Measurements from ENCODE around the gene TMEM253.
A peak's percentile ranks its signal among the peaks of the same experiment; 100 is the strongest.

Gene TMEM253

GRCh38 chr14:21071225-21072030 is 29.4 kb upstream of the TMEM253 start:
- DNase-seq, result peak; percentile 96

DNA sequence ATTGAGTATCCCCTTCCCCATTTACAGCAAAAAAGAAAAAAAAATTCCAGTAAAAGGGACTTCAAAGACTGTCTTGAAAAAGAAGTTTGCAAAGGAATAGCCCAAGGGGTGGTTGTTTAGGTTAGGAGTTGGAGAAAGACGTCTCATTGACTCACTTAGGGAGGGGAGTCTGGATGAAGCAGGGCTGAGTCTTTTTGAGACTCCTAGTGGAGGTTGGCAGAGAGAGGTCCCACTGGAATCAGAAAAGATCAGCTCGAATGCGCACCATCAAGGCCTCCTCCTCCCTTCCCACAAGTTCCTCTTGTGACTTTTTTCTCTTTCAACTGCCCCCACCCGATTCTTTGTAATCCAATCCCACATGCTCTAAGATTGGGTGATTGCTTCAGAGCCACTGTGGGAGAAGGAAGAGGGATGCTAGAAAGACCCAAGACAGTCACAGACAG is 28.8 kb upstream of the TMEM253 start:
- no peak for DNase-seq

DNA sequence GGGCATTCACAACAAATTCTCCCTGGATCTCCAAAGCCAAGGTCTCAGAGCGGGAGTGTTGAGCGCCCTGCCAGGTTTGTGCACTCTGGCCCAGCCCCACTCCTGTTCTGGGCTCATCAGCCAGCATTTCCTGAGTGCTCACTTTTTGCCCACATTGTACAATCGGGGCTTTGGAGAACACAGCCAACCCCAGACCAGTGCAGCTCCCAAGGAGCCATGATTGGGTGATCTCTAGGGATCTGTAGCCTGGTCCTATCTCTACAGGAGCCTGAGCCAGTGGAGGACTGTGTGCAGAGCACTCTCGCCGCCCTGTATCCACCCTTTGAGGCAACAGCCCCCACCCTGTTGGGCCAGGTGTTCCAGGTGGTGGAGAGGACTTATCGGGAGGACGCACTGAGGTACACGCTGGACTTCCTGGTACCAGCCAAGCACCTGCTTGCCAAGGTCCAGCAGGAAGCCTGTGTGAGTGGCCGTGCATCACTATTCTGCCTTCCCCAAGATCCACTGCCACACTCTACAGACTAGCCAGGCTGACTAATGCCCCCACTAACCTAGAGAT is 28.0 kb upstream of the TMEM253 start:
- DNase-seq, result no peak

DNA sequence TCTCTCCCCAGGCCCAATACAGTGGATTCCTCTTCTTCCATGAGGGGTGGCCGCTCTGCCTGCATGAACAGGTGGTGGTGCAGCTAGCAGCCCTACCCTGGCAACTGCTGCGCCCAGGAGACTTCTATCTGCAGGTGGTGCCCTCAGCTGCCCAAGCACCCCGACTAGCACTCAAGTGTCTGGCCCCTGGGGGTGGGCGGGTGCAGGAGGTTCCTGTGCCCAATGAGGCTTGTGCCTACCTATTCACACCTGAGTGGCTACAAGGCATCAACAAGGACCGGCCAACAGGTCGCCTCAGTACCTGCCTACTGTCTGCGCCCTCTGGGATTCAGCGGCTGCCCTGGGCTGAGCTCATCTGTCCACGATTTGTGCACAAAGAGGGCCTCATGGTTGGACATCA is 26.9 kb upstream of the TMEM253 start:
- no peak for DNase-seq

- no peak for DNase-seq
Observed at GRCh38 chr14:21074398-21075272, 26.2 kb upstream of the TMEM253 start.

DNA sequence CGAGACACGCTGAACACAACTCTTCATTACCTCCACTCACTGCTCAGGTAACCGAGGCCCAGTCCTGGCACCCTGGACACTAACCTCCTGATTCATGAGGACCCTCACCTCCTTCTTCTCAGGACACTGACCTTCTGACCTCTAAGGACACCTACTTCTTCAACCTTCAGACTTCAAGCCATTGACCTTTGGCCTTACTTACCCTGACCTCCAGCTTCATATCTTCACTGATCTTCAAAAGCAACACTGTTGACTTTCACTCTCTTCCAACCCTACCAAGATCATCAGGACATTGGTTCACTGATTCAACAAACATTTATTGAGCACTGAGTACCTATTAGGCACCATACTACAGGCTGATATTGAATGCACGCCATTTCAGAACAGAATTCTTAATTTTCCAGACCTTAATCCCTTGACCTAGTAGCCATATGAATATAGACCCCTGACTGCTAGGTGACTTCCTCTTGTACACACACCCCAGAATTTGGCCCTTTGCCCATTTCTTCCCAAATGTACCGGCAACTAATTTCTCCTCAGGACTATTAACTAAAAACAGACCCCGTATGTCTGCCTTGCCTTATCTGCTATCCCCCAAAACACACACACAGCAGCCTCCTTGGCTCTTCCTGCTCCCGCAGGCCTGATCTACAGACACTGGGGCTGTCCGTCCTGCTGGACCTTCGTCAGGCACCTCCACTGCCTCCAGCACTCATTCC is 25.0 kb upstream of the TMEM253 start:
- DNase-seq, result peak; percentile 26

DNA sequence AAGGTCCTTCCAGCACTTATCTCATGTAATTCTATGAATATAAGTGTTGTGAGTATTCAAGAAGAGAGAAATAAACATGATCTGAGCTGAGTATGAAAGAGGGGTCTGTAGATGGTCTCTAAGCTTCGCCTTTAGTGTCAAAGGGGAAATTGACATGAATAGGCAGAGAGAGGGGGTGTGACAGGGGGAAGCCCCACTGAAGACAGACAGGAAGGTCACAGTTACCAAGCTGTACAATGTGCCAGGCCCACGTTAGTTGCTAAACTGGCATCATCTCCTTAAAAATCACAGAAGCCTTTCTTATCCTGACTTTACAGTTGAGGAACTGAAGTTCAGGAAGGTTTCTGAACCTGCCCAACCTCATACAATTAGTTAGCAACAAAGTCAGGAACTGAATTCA is 23.2 kb upstream of the TMEM253 start:
- DNase-seq, result no peak

DNA sequence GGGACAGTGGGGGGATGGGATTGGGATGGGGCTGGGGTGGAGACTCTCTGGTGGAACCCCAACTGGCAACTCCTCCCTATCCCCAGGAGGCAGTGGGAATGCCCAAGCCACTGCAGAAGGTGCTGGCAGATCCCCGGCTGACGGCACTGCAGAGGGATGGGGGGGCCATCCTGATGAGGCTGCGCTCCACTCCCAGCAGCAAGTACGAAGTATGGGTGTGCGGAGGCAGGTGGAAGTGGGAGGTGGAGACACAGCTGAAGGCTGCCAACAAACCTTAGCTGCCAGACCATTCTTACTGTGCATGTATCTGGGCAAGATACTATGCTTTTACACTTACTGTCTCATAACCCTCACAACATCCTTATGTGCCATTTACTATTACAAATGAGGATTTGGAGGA is 22.6 kb upstream of the TMEM253 start:
- DNase-seq, result no peak

DNA sequence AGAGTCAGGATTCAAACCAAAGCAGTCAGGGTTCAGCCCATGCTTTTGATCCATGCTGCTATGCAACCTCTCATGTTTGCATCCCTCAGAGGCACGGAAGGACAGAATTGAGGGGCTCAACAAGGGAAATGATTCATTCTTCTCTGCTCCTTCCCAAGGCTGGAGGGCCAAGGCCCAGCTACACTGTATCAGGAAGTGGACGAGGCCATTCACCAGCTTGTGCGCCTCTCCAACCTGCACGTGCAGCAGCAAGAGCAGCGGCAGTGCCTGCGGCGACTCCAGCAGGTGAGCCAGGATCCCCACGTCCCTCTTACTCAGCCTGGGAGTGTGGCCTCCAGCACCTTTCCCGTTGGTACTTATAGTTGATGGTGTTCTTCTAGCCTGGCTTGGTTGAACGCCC is 22.1 kb upstream of the TMEM253 start:
- DNase-seq, result no peak

DNA sequence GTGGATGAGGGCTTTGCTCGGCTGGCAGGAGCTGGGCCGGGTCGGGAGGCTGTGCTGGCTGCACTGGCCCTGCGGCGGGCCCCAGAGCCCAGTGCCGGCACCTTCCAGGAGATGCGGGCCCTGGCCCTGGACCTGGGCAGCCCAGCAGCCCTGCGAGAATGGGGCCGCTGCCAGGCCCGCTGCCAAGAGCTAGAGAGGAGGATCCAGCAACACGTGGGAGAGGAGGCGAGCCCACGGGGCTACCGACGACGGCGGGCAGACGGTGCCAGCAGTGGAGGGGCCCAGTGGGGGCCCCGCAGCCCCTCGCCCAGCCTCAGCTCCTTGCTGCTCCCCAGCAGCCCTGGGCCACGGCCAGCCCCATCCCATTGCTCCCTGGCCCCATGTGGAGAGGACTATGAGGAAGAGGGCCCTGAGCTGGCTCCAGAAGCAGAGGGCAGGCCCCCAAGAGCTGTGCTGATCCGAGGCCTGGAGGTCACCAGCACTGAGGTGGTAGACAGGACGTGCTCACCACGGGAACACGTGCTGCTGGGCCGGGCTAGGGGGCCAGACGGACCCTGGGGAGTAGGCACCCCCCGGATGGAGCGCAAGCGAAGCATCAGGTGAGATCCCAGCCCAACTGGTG is 19.2 kb upstream of the TMEM253 start:
- no peak for DNase-seq

GRCh38 chr14:21083565-21084325 is 17.1 kb upstream of the TMEM253 start:
- DNase-seq, result no peak

DNA sequence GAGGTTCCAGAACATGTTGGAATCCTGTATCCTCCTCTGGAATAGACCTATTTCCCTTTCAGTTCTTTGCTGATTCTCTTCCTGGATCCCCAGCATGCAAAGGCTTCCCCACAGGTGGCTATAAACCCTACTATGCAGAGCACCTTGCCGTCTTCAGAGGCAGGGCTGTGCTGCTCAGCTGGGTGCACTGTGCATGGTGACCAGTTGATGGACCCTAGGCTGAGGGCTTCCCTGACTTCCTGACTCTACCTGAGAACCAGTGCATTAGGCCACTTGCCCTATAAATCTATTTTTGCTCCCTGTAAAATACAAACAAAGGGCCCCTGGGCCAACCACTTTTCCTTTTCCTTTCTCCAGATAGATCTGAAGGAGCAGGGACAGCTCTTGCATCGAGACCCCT is 16.5 kb upstream of the TMEM253 start:
- no peak for DNase-seq

DNA sequence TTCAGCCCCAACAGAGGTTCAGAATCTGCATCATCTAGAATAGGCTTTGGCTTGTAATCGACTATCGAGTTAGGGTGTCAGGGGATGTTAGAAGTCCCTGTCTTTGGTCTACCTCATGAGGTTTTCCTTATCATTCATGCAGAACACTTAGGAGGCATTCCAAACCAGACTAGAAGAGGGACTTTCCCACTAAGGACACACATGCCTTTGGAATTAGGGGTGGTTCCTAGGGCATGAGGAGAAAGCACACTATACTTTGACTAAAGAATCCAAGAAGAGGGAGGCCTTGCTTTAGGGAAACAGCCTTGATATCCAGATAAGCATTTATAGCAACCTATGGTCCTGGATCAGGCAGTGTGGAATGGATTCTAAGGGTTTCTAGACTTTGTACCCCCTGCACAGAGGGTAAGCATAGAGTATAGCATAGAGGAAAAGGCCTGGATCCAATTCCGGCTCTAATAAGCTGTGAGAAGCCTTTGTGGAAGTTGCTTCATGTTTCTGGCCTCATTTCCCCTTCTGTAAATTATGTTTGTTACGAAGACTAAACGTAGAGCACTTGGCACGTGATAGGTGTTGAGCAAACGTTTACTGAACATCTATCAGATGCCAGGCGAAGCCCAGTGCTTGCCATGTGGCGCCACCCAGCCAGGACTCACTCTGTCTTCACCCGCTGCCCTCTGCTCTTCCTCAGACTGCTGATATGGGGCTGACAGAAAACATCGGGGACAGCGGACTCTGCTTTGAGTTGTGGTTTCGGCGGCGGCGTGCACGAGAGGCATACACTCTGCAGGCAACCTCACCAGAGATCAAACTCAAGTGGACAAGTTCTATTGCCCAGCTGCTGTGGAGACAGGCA is 15.6 kb upstream of the TMEM253 start:
- DNase-seq, result no peak

DNA sequence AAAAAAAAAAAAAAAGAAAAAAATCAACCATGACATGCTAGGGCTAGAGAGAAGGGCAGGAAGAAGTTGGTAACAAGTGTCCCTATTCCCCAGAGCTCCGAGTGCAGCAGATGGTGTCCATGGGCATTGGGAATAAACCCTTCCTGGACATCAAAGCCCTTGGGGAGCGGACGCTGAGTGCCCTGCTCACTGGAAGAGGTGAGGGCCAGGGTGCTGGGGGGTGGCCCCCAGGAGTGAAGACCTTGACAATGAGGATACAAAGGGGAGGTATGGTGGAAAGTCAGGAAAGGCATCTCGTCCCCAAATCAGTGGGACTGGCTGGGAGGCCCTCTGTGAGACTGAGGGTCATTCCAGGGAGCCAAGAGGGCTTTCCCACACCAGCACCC is 14.0 kb upstream of the TMEM253 start:
- DNase-seq, result no peak

DNA sequence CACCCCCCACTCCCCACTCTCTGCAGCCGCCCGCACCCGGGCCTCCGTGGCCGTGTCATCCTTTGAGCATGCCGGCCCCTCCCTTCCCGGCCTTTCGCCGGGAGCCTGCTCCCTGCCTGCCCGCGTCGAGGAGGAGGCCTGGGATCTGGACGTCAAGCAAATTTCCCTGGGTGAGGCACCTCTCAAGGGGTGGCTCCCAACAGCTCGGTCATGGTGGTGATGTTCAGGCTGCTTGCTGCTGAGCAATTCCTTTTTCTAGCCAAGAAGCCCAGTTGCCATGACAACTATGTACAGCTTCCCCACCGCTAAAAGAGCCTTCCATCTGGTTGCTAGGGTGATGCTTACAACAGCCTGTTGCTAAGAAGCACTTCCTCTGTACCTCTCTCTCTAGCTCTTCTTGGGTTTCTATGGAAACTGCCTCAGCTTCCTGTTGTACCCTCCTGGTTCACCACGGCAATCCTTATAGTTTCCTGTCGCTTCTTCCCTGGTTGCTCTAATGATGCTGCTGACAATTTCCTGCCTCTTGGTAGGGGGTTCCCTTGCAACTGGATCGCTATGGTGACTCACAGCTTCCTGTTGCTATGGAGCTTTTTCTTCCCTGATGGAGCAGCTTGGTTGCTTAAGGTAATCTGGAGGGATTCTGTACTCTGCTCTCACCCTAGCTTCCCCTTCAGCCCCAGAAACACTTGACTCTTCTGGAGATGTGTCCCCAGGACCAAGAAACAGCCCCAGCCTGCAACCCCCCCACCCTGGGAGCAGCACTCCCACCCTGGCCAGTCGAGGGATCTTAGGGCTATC is 13.4 kb upstream of the TMEM253 start:
- peak; percentile 84 for DNase-seq

DNA sequence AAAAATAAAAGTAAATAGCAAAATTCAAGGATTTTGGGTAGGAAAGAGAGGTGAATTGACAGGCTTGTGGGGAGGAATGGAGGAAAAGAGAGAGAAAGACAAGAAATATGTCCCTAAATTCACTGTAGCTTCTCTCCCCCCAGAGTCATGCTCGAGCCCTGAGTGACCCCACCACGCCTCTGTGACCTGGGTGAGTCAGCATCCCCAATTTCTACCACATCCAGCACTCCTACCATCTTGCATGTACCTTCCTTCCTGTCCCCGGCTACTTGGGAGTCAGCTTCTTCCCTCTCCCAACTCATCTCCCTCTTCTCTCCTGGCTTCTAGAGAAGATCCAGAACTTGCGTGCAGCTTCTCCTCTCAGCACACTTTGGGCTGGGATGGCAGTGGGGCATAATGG is 12.2 kb upstream of the TMEM253 start:
- no peak for DNase-seq

DNA sequence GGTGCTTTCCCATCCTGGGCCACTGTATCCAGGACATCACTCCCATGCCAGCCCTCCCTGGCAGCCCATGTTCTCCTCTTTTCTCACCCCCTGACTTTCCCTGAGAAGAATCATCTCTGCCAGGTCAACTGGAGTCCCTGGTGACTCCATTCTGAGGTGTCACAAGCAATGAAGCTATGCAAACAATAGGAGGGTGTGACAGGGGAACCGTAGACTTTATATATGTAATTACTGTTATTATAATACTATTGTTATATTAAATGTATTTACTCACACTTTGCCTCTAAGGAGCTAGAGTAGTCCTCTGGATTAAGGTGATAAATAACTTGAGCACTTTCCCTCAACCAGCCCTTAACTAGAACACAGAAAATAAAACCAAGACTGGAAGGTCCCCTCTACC is 11.6 kb upstream of the TMEM253 start:
- DNase-seq, result peak; percentile 50

- DNase-seq, result no peak
Observed at GRCh38 chr14:21089877-21090193, 11.0 kb upstream of the TMEM253 start.

DNA sequence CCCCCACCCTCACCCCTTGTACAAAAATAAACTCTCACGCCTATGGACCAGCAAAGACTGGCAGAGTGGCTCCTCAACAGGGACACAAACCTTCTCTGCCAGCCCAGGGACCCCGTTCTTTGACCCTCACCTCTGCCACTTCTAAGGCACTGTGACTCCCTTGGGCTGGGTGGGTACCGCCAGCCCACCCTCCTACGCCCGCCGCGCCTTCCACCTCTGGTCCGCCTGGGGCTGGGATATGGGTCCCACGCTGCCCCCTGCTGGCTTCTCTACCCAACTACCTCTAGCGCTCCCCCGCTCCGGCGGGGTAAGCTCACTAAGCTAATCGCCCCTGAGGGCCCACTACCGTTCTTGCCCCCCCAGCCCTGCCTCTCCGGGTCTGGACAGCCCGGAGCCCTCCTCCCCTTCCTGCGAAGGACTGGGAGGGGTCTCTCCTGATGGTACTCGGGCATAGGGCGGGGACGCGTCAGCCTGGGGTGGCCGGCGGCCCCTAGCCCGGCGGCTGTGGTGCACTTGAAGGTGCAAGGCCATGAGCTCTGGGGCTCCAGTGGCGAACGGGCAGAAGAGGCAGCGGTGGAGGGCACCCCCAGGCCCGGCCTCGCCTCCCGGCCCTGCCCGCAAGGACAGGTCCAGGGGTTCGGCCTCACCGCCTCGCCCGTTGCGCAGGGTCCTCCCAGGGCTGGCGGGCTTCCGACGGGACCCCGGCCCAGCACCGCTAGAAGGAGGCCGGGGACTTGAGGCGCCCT is 10.5 kb upstream of the TMEM253 start:
- peak; percentile 14 for DNase-seq
